Omental fat pad (tissue), 4 donors: ENCODE results near the gene HEPH. TPM values are rescaled to one million over a fixed set of nuclear protein-coding genes. Genes with fewer than 3 reads are reported as not detected.

ENCODE experiments used
- ATAC-seq: fragments of 150-250 bp; one replicate; pipeline ENCODE4 v1.9.1; 2016; ENCODE audit warnings: mild to moderate bottlenecking, moderate library complexity; ENCODE audit not compliant: low FRiP score
- DNase-seq: peaks from one replicate; pipeline ENCODE4 v3.0.0-alpha.2; 2019; ENCODE audit warnings: low spot score
- CTCF ChIP-seq, 3 donors: fragments of 450-650 bp; IDR thresholded peaks; one replicate each; pipeline ENCODE4 v1.5.1; 2016 to 2017; ENCODE audit warnings: antibody characterized with exemption in 3 of 3, mild to moderate bottlenecking in 3 of 3, moderate library complexity in 2 of 3
- total RNA-seq, 4 donors: library from RNA; depleted of rRNA; stranded (reverse); fragments of >200 nt; gene quantifications; one replicate each; pipeline ENCODE4 v1.1.0, GENCODE V29; 2016

Gene HEPH
- total RNA-seq, 4 donors from 2014 or later: 2.8 to 5.5 (median 4.5) TPM

- TF ChIP-seq CTCF (IDR thresholded peaks at IDR 0.05): no peak
- ATAC-seq (no peak), DNase-seq (no peak)
These were observed 12.1 kb downstream of the HEPH start for GRCh38 chrX:66176134-66176533.

GRCh38 chrX:66191563-66191962 is 27.5 kb downstream of the HEPH start:
- ATAC-seq (no peak), DNase-seq (no peak)
- TF ChIP-seq CTCF (IDR thresholded peaks at IDR 0.05): no peak

DNA sequence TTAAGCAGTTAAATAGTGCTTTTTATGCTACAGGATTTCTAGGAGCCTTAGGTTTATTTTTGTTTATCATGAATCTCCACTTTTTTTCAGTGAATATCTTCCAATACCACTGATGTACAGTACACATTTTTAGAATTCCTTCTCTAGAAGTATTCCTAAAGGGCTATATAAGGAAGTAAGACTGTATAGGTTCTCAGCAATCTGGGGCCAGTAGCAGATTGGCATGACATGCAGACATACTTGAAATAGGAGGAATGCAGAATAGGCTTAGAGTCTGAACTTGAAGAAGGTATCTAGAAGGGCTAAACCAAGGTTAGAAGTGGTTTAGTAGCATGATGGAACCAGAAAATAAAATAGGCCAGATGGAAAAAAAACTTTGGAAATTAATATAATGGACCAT is 29.8 kb downstream of the HEPH start:
- ATAC-seq: no peak
- TF ChIP-seq CTCF (IDR thresholded peaks at IDR 0.05): no peak
- DNase-seq: no peak

DNA sequence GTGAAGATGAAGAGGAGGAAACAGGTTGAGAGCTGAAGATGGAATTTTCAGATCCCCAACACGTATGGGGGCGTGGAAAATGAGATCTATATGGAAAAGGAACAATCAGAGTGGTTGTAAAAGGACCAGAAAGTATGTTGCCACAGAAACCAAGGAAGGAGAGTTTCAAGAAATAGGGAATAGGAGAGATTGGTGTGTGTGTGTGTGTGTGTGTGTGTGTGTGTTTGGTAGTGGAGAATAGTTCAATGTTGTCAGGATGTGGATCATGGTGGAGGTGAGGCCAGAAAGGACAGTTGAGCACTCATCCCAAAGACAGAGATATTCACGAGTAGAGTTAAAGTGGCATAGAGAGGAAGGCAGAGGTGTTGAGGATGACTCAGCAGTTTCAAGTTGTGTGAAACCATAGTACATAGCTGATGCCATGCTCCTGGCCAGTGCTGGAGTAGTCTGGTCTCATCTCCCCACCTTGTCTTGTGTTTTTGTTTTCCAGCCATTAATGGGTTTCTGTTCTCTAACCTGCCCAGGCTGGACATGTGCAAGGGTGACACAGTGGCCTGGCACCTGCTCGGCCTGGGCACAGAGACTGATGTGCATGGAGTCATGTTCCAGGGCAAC is 36.1 kb downstream of the HEPH start:
- DNase-seq (no peak), ATAC-seq (peak; percentile 48)
- no peak for TF ChIP-seq CTCF (IDR thresholded peaks at IDR 0.05)

DNA sequence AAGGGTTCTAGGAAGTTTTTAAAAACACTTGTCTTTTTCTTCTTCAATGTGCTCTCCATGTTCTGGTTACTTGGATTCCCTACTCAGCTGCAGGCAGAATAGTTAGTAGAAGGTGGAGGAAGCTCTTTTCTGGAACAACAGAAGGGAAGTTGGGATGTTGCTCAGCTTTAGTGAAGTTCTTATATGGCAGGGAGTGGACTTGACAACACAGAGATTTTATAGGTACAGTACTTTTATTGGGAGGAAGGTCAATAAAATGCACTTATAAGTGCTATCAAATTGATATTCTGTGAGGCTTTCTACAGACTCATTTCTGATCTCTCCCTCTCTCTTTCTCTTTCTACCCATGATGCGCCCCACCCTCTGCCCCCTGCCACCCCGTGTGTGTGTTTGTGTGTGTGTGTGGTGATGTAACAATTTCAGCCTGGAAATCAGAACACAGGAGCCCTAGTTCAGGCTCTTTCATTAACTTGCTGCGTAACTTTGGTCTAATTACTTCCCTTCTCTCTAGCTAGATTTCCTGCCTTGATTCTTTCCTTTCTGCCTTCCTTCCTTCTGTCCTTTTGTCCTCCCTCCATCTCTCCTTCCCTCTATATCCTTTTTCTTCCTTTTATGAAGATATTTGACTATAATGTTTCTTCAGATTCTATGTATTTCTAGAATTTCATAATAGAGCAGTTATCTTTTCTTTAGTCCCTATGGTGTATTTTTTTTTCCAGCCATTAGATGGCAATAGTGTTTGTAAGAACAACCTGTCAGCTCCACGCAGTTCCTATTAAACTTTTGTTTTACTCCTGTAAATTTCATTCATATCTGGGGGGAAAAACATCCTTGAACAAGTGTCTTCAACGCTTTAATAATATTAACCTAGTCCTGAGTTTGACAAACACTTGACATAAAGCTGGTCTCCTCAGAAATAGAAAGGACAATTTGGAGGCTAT is 37.1 kb downstream of the HEPH start:
- no peak for DNase-seq
- ATAC-seq: no peak
- TF ChIP-seq CTCF (IDR thresholded peaks at IDR 0.05): no peak

- no peak for ATAC-seq
- TF ChIP-seq CTCF (IDR thresholded peaks at IDR 0.05): no peak
- no peak for DNase-seq
These were observed 39.1 kb downstream of the HEPH start for GRCh38 chrX:66203114-66203513.
